NB4 (cell line): ENCODE data around the gene SELPLG.
A peak's percentile ranks its signal among the peaks of the same experiment; 100 is the strongest.

Experiments
- CTCF ChIP-seq: IDR thresholded peaks from one replicate; pipeline ENCODE4 v1.5.1; 2012; ENCODE audit warnings: low read depth, low read length
- POLR2A ChIP-seq: IDR thresholded peaks from 2 replicates; pipeline ENCODE4 v1.6.1; 2011; ENCODE audit warnings: mild to moderate bottlenecking; ENCODE audit not compliant: insufficient read length; ENCODE audit errors: extremely low read depth

DNA sequence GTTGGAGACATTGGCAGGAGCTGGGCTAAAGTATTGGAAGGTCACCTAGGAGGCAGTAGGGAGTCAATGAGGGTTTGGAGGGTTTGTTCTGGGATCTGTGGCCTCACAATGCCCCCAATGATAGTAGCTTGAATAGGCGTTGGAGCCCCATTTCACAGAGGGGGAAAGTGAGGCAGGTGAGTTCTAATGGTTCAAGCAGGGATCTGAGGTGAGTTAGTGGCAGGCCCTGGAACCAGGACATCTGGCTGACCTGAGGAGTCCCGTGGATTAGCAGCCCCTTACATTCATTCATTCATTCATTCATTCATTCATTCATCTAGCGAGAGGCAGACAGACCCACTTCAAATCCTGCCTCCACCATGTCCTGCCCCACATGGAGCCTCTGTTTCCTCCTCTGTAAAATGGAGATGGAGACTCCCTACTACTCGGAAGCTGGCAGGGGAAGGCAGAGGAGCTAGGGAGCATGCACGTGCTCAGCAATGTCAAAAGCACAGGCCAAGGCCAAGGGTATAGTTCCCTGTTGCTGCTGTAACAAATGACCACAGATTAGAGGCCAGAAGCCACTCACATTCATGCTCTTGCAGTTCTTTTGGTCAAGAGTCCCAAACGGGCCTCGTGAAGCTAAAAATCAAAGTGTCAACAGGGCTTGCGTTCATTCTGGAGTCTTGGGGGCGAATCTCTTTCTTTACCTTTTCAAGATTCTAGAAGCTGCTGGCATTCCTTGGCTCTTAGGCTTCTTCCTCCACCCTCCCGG lies 33.6 kb downstream of the SELPLG start:
- TF ChIP-seq CTCF (peak; percentile 3), POLR2A (no peak)
